Measurements from ENCODE around the gene GRIK2. TPM values are rescaled to one million over a fixed set of nuclear protein-coding genes. Genes with fewer than 3 reads are reported as not detected.

GRIK2 gene
- polyA plus RNA-seq, 1 of the 3 experiments (the other 2 are of a cell fraction) = 0.30 TPM

- H3K79me2 ChIP-seq (ENCODE audit: insufficient read depth) = no peaks in the 10 kb centered on the region
- 6% methylated on average over 40 of the region's 43 CpGs for WGBS (ENCODE audit: low lambda C conversion rate)
- peak; percentile 13; the same call in 1 of the 2 replicates for TF ChIP-seq RAD21 (IDR thresholded peaks at IDR 0.05; ENCODE audit: low read length)
- TF ChIP-seq SMC3 (IDR thresholded peaks at IDR 0.05; ENCODE audit: low read depth, low read length) = no peak
- peak; percentile 40 for TF ChIP-seq GATA2 (CRISPR knock-in tag; IDR thresholded peaks at IDR 0.05)
- TF ChIP-seq NFIC (IDR thresholded peaks at IDR 0.05; ENCODE audit: borderline replicate concordance) = no peak
- no peak for TF ChIP-seq MEF2A (IDR thresholded peaks at IDR 0.05; ENCODE audit: borderline replicate concordance, low read depth)
- no peak for TF ChIP-seq SIN3A (IDR thresholded peaks at IDR 0.05; ENCODE audit: borderline replicate concordance, low read depth, low read length)
- no peak for TF ChIP-seq NRF1 (IDR thresholded peaks at IDR 0.05; ENCODE audit: low read depth, low read length)
- no peak for TF ChIP-seq TCF12 (IDR thresholded peaks at IDR 0.05)
- TF ChIP-seq POLR2AphosphoS5 (IDR thresholded peaks at IDR 0.05; ENCODE audit: low read depth, low read length) = no peak
- TF ChIP-seq EZH2phosphoT487 (IDR thresholded peaks at IDR 0.05; ENCODE audit: borderline replicate concordance, low read depth) = no peak
- TF ChIP-seq RCOR1 (IDR thresholded peaks at IDR 0.05; ENCODE audit: low read length) = no peak
- no peak for TF ChIP-seq FOXJ3 (CRISPR knock-in tag; IDR thresholded peaks at IDR 0.05)
- peak; percentile 67 for TF ChIP-seq MXI1 (IDR thresholded peaks at IDR 0.05; ENCODE audit: low read depth, low read length)
- TF ChIP-seq RXRA (IDR thresholded peaks at IDR 0.05; ENCODE audit: borderline replicate concordance, low read depth) = no peak
- TF ChIP-seq, protein P1, sequence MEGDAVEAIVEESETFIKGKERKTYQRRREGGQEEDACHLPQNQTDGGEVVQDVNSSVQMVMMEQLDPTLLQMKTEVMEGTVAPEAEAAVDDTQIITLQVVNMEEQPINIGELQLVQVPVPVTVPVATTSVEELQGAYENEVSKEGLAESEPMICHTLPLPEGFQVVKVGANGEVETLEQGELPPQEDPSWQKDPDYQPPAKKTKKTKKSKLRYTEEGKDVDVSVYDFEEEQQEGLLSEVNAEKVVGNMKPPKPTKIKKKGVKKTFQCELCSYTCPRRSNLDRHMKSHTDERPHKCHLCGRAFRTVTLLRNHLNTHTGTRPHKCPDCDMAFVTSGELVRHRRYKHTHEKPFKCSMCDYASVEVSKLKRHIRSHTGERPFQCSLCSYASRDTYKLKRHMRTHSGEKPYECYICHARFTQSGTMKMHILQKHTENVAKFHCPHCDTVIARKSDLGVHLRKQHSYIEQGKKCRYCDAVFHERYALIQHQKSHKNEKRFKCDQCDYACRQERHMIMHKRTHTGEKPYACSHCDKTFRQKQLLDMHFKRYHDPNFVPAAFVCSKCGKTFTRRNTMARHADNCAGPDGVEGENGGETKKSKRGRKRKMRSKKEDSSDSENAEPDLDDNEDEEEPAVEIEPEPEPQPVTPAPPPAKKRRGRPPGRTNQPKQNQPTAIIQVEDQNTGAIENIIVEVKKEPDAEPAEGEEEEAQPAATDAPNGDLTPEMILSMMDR (IDR thresholded peaks at IDR 0.05) = no peak
- TF ChIP-seq TEAD4 (IDR thresholded peaks at IDR 0.05; ENCODE audit: borderline replicate concordance, insufficient read depth) = no peak
- TF ChIP-seq MAX (IDR thresholded peaks at IDR 0.05; ENCODE audit: low read depth) = no peak
- no peak for TF ChIP-seq USF2 (IDR thresholded peaks at IDR 0.05; ENCODE audit: borderline replicate concordance, low read depth, low read length)
- H2AFZ ChIP-seq (ENCODE audit: low read depth) = peak overlapping the region; percentile 27; the same call in 1 of the 2 replicates
- peak overlapping the region; percentile 49 to 52 for H3K4me3 ChIP-seq (ENCODE audit: low read depth in 2 of 2, low read length in 1 of 2)
- peaks cover 0 to 26% of the 10 kb centered on the region in 2 experiments; a peak in 2 of 4 replicates for H3K4me1 ChIP-seq (ENCODE audit: control insufficient read depth in 1 of 2, insufficient read depth in 2 of 2, low read depth in 1 of 2, low read length in 1 of 2)
- ChIA-PET POLR2A (no interaction called here), CTCF (interaction anchor here (0.7 to 1.5 kb wide), 7 partner anchors 58 to 1874 kb away, joined by 3 to 6 read pairs (median 3); no protein-coding TSS in a partner anchor)
- H3F3A ChIP-seq (replicated peaks; ENCODE audit: insufficient read depth) = no peaks in the 10 kb centered on the region
- H3K4me2 ChIP-seq = peak overlapping the region; percentile 71
- H3K27me3 ChIP-seq (ENCODE audit: insufficient read depth) = peaks cover 61% of the 10 kb centered on the region
- no peak overlapping the region for H3K9ac ChIP-seq
- H3K36me3 ChIP-seq (replicated peaks in 1 of 2; ENCODE audit: control insufficient read depth in 1 of 2, insufficient read depth in 2 of 2, low read length in 1 of 2) = no peaks in the 10 kb centered on the region
- DNase-seq = peak; percentile 62
- no peaks in the 10 kb centered on the region for H3K9me2 ChIP-seq
- H4K20me1 ChIP-seq (ENCODE audit: insufficient read depth) = no peaks in the 10 kb centered on the region
- no peaks in the 10 kb centered on the region for H3K9me3 ChIP-seq
- peak overlapping the region in 1 of 2 experiments; percentile 79; a peak in 2 of 4 replicates for H3K27ac ChIP-seq (ENCODE audit: low read depth in 2 of 2, low read length in 1 of 2)
Observed at GRCh38 chr6:101398716-101399615, 5.5 kb downstream of the GRIK2 start.
